GM18502 (cell line): ENCODE data around the gene ARVCF.

Source experiments
- ATAC-seq: cut with Tn5 transposase; IDR thresholded peaks from one replicate; pipeline ENCODE4 v1.9.1; 2021; ENCODE audit warnings: mild to moderate bottlenecking; ENCODE audit not compliant: unreplicated experiment, poor library complexity

The ARVCF gene

GRCh38 chr22:19990188-19990587 lies 26.4 kb downstream of the ARVCF start:
- no peak for ATAC-seq

- no peak for ATAC-seq
Measured at GRCh38 chr22:19989725-19990067, 26.9 kb downstream of the ARVCF start.

- no peak for ATAC-seq
Measured at GRCh38 chr22:19988965-19989724, 27.5 kb downstream of the ARVCF start.

- ATAC-seq, result no peak
Measured at GRCh38 chr22:19988331-19988808, 28.3 kb downstream of the ARVCF start.

- ATAC-seq, result no peak
Measured at GRCh38 chr22:19987394-19988306, 29.0 kb downstream of the ARVCF start.

GRCh38 chr22:19986410-19987341 lies 29.9 kb downstream of the ARVCF start:
- peak; percentile 74 for ATAC-seq

- no peak for ATAC-seq
Measured at GRCh38 chr22:19986011-19986409, 30.6 kb downstream of the ARVCF start.

- no peak for ATAC-seq
Measured at GRCh38 chr22:19984851-19985811, 31.5 kb downstream of the ARVCF start.

- ATAC-seq, result no peak
Measured at GRCh38 chr22:19984201-19984753, 32.3 kb downstream of the ARVCF start.

GRCh38 chr22:19983741-19984140 lies 32.9 kb downstream of the ARVCF start:
- ATAC-seq, result no peak

GRCh38 chr22:19982991-19983578 lies 33.5 kb downstream of the ARVCF start:
- no peak for ATAC-seq

- no peak for ATAC-seq
Measured at GRCh38 chr22:19981961-19982920, 34.4 kb downstream of the ARVCF start.

GRCh38 chr22:19981171-19981960 lies 35.3 kb downstream of the ARVCF start:
- ATAC-seq, result no peak

GRCh38 chr22:19980766-19981165 lies 35.9 kb downstream of the ARVCF start:
- ATAC-seq, result no peak

- ATAC-seq, result no peak
Measured at GRCh38 chr22:19979712-19980493, 36.7 kb downstream of the ARVCF start.

GRCh38 chr22:19978748-19979147 lies 37.9 kb downstream of the ARVCF start:
- ATAC-seq, result no peak
